Ovary (tissue), 9 donors: ENCODE data around the gene SCEL. TPM values are rescaled to one million over a fixed set of nuclear protein-coding genes. Genes with fewer than 3 reads are reported as not detected.
"Not testable (repeated sequence)": the region's sequence is repeated elsewhere in the genome, so short reads cannot be mapped to it uniquely, and the experiment has no call there.

ENCODE experiments used
- DNase-seq, 5 donors: peaks; one replicate each; pipeline ENCODE4 v3.0.0-alpha.2; 2019 to 2020
- H3K27ac ChIP-seq, 2 donors: fragments of 200-600 bp; one replicate each; pipeline versions ENCODE4 v1.5.1 to v1.8.0; 2019 to 2022
- H3K27me3 ChIP-seq: fragments of 200-600 bp; one replicate; pipeline ENCODE4 v1.8.0; 2022
- H3K36me3 ChIP-seq: fragments of 200-600 bp; sonication (generic); one replicate; pipeline ENCODE4 v1.5.1; 2019
- H3K4me1 ChIP-seq: one replicate; pipeline ENCODE4 v1.8.1; 2013; ENCODE audit warnings: mild to moderate bottlenecking, moderate library complexity; ENCODE audit not compliant: insufficient read depth
- H3K4me3 ChIP-seq: fragments of 200-600 bp; sonication (generic); one replicate; pipeline ENCODE4 v1.5.1; 2017
- H3K9me3 ChIP-seq, 2 donors: fragments of 200-600 bp in 1 of 2; sonication (generic) in 1 of 2; one replicate each; pipeline versions ENCODE4 v1.5.1 to v1.8.1; 2013 to 2019; ENCODE audit warnings: mild to moderate bottlenecking in 1 of 2, moderate library complexity in 1 of 2
- EP300 ChIP-seq: sonication (generic); formaldehyde crosslinking; IDR thresholded peaks from one replicate; pipeline ENCODE4 v1.6.1; 2017; ENCODE audit warnings: antibody characterized with exemption
- POLR2A ChIP-seq: fragments of 450-650 bp; IDR thresholded peaks from one replicate; pipeline ENCODE4 v1.6.1; 2017; ENCODE audit warnings: antibody characterized with exemption, mild to moderate bottlenecking, moderate library complexity
- WGBS, 3 donors: extraction: QIAGEN DNeasy Blood & Tissue Kit in 1 of 3; methylation state at CpG; one replicate each; pipeline versions ENCODE4 v1.1.5 to v1.1.7; 2013 to 2017; 5-methylcytosine and 5-hydroxymethylcytosine counted together
- intact Hi-C, 4 donors: fragments of 100-400 bp; cut with DNase I; formaldehyde crosslinking; loops; one replicate each; pipeline versions ENCODE4 v1.11.0 to v1.15.1; 2022 to 2023
- polyA plus RNA-seq, 2 donors: library from polyadenylated mRNA; stranded (reverse); fragments of 200-250 nt in 1 of 2; fragments of 350-450 nt in 1 of 2; fragmentation: Illumina TruSeq in 1 of 2; extraction: RNeasy Lipid Tissue Mini Kit (QIAGEN cat#74804) in 1 of 2; gene quantifications; one replicate each; pipeline ENCODE4 v1.2.3, GENCODE V29; 2013 to 2014
- total RNA-seq, 7 donors: library from RNA; depleted of rRNA in 2 of 7; stranded (reverse); fragments of >200 nt in 2 of 7; fragmentation: NEBNext Ultra II Directional in 3 of 7; extraction: Animal tissue kit (Norgen Biotek cat#: 25700) in 3 of 7; gene quantifications; one replicate each; pipeline versions ENCODE4 v1.1.0 to v1.2.4, GENCODE V29; 2016 to 2023
- TF ChIP-seq, protein P1 (sequence below), 3 donors: fragments of 450-650 bp in 2 of 3; fragments of 200-600 bp in 1 of 3; IDR thresholded peaks; one replicate each; pipeline versions ENCODE4 v1.5.1 to v1.8.0; 2016 to 2022; ENCODE audit warnings: antibody characterized with exemption in 3 of 3, mild to moderate bottlenecking in 1 of 3
- donor health status: DM: no; HTN: no; CAD: no; lungs with moderate emphysema.
- donor health status: DM: no; HTN: no; CAD: no.
- donor health status: Bipolar disorder and iron deficiency.
- donor health status: DM: yes; HTN: yes; CAD: no.
- donor health status: DM: no; HTN: no; CAD: no.
- donor health status: DM: yes; HTN: yes; CAD: no.

Gene SCEL
- total and polyA plus RNA-seq, 9 donors = 0.04 TPM; not detected in 8

DNA sequence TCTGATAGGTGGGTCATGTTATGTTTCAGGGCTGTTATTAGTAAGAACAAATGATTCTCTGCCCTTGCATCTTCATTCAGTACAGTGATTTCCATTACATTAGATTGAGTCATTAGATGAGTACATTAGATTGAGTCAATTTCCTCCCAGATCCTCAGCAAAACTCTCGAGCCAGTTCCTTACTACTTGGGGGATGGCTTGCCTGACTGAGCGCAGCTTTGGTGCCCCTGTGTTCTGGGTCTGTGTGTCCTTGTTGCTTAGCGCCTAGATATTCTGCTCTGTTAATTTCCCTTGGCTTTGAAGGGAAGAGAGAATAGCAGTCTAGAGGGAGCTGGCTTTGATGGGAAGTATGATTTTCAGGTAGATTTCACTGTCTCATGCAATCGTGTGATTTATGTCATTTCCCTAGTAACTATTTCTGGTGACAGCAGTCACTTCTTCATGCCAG, 19.1 kb upstream of the SCEL start:
- no peak for TF ChIP-seq EP300
- TF ChIP-seq, protein P1, sequence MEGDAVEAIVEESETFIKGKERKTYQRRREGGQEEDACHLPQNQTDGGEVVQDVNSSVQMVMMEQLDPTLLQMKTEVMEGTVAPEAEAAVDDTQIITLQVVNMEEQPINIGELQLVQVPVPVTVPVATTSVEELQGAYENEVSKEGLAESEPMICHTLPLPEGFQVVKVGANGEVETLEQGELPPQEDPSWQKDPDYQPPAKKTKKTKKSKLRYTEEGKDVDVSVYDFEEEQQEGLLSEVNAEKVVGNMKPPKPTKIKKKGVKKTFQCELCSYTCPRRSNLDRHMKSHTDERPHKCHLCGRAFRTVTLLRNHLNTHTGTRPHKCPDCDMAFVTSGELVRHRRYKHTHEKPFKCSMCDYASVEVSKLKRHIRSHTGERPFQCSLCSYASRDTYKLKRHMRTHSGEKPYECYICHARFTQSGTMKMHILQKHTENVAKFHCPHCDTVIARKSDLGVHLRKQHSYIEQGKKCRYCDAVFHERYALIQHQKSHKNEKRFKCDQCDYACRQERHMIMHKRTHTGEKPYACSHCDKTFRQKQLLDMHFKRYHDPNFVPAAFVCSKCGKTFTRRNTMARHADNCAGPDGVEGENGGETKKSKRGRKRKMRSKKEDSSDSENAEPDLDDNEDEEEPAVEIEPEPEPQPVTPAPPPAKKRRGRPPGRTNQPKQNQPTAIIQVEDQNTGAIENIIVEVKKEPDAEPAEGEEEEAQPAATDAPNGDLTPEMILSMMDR (IDR thresholded peaks at IDR 0.05) = no peak
- no peak for TF ChIP-seq POLR2A
- intact Hi-C loops = no loop called here
- no peaks in the 10 kb centered on the region for H3K9me3 ChIP-seq
- H3K36me3 ChIP-seq = no peaks in the 10 kb centered on the region
- no peak overlapping the region for H3K27ac ChIP-seq
- H3K4me3 ChIP-seq = no peak overlapping the region
- no peak for DNase-seq
- H3K27me3 ChIP-seq = no peaks in the 10 kb centered on the region
- WGBS, 3 donors = 75 to 83% (median 83%) methylated on average over 4 of the region's 4 CpGs
- H3K4me1 ChIP-seq = no peaks in the 10 kb centered on the region

DNA sequence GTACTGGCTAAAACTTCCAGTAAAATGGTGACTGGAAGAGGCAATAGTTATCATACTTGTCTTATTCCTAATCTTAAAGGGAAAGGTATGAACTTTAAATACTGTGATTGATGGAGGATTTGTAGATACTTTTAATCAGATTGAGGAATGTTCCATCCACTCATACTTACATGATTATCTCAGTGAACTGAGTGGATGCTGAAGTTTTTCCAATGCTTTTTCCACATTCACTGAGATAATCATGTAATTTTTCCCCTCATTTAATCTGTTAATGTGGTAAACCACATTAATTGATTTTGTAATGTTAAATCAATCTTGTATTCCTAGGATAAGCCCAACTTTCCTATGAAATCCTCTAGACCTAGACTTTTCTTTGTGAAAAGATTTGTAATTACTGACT, 17.2 kb upstream of the SCEL start:
- Histone ChIP-seq H3K27ac (no peak overlapping the region), H3K9me3 (no peaks in the 10 kb centered on the region), H3K4me1 (no peaks in the 10 kb centered on the region), H3K4me3 (no peak overlapping the region), H3K36me3 (no peaks in the 10 kb centered on the region), H3K27me3 (no peaks in the 10 kb centered on the region)
- DNase-seq = no peak
- TF ChIP-seq POLR2A = no peak
- intact Hi-C loops = no loop called here

DNA sequence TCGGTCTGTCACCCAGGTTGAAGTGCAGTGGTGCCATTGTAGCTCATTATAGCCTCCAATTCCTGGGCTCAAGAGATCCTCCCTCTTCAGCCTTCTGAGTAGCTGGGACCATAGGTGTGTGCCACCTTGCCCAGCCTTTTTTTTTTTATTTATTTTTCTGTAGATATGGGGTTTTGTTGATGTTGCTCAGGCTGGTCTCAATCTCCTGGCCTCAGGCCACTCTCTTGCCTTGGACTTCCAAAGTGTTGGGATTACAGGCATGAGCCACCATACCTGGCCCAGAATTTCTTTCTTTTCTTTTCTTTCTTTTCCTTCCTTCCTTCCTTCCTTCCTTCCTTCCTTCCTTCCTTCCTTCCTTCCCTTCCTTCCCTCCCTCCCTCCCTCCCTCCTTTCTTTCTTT, 16.1 kb upstream of the SCEL start:
- H3K36me3 ChIP-seq, H3K4me3 ChIP-seq, H3K9me3 ChIP-seq, intact Hi-C loops, DNase-seq, H3K4me1 ChIP-seq, H3K27ac ChIP-seq, H3K27me3 ChIP-seq: not testable (repeated sequence)
- WGBS, 3 donors = 98 to 100% (median 100%) methylated on average over 1 of the region's 1 CpG

- TF ChIP-seq POLR2A = no peak
- TF ChIP-seq, protein P1 (IDR thresholded peaks at IDR 0.05) = no peak
- H3K27ac ChIP-seq = no peak overlapping the region
- H3K4me3 ChIP-seq = no peak overlapping the region
- H3K9me3 ChIP-seq = no peaks in the 10 kb centered on the region
- no peak for DNase-seq
- 82 to 86% (median 83%) methylated on average over 4 of the region's 4 CpGs for WGBS, 3 donors
- intact Hi-C loops = no loop called here
- no peaks in the 10 kb centered on the region for H3K36me3 ChIP-seq
- H3K4me1 ChIP-seq = no peaks in the 10 kb centered on the region
- H3K27me3 ChIP-seq = no peaks in the 10 kb centered on the region
Observed at GRCh38 chr13:77519808-77520207, 15.7 kb upstream of the SCEL start.

- Histone ChIP-seq H3K9me3 (no peaks in the 10 kb centered on the region), H3K27ac (no peak overlapping the region), H3K4me1 (no peaks in the 10 kb centered on the region), H3K36me3 (no peaks in the 10 kb centered on the region), H3K4me3 (no peak overlapping the region), H3K27me3 (no peaks in the 10 kb centered on the region)
- no peak for DNase-seq
- intact Hi-C loops = no loop called here
- TF ChIP-seq, protein P1 (IDR thresholded peaks at IDR 0.05) = no peak
- TF ChIP-seq POLR2A (no peak), EP300 (no peak)
- WGBS, 3 donors = 55 to 68% (median 60%) methylated on average over 2 of the region's 2 CpGs
Observed at GRCh38 chr13:77521194-77521593, 14.3 kb upstream of the SCEL start.
